SKM-1 treated with dmso at 0.1 percent for 144 hours (cell line): ENCODE data around the gene HOXC13.

Source experiments
- DNase-seq: peaks from one replicate; lab custom pipeline; 2025; ENCODE audit not compliant: unreplicated experiment; lab: John Stamatoyannopoulos, UW

The HOXC13 gene

GRCh38 chr12:53953831-53954693, 15.4 kb downstream of the HOXC13 start:
- no peak for DNase-seq

GRCh38 chr12:53954694-53955035, 16.0 kb downstream of the HOXC13 start, which contains the start of gene HOXC12:
Gene HOXC12, plus strand, starts transcription at chr12:53954903. Its CDS starts 27 bp downstream, at chr12:53954930.
- no peak for DNase-seq

DNA sequence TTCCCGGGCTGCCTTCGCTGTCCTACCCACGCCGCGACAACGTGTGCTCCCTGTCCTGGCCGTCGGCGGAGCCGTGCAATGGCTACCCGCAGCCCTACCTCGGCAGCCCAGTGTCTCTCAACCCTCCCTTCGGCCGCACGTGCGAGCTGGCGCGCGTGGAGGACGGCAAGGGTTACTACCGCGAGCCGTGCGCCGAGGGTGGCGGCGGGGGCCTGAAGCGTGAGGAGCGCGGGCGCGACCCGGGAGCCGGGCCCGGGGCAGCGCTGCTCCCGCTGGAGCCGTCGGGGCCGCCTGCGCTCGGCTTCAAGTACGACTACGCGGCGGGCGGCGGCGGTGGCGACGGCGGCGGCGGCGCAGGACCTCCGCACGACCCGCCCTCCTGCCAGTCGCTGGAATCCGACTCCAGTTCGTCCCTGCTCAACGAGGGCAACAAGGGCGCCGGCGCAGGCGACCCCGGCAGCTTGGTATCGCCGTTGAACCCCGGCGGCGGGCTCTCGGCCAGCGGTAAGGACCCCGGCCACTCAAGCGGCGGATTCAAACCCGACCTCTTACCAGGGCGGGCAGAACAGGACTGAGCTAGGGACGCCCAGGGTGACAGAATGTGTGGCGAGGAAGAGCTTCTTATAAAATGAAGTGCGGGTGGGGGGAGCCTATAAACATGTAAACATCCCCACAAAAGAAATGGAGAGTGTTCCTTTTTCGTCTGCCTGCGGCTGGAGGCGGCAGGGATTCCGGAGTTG, 16.6 kb downstream of the HOXC13 start:
- DNase-seq, result no peak

DNA sequence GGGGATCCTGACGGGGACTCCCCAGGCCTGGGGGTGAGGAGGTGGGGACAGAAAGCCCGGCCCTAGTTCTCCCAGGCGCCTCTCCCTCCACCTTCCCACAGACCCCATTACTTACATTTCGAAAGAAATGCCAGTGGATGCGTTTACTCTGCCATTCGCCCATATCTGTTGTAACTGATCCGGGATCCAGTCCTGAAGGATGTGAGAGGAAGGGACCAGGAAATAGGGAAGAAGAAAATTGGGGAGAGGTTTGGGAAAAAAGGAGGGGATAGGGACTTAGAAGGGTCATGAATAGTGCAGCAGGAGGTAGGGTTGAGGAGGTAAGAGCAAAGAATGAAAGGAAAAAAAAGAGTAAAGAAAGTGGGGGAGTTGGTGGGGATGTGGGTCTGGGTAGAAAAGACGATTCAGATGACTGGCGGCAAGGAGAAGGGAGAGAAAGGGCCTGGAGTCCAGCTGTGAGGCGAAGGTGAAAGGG, 17.2 kb downstream of the HOXC13 start:
- DNase-seq, result no peak

- DNase-seq, result no peak
Observed at GRCh38 chr12:53956251-53956887, 17.7 kb downstream of the HOXC13 start.

GRCh38 chr12:53956914-53957536, 18.4 kb downstream of the HOXC13 start:
- no peak for DNase-seq

GRCh38 chr12:53958128-53958527, 19.5 kb downstream of the HOXC13 start:
- DNase-seq, result no peak

GRCh38 chr12:53959314-53959713, 20.7 kb downstream of the HOXC13 start:
- DNase-seq, result no peak

GRCh38 chr12:53960187-53961024, 21.8 kb downstream of the HOXC13 start:
- DNase-seq, result no peak

GRCh38 chr12:53961025-53961761, 22.6 kb downstream of the HOXC13 start:
- DNase-seq, result no peak

DNA sequence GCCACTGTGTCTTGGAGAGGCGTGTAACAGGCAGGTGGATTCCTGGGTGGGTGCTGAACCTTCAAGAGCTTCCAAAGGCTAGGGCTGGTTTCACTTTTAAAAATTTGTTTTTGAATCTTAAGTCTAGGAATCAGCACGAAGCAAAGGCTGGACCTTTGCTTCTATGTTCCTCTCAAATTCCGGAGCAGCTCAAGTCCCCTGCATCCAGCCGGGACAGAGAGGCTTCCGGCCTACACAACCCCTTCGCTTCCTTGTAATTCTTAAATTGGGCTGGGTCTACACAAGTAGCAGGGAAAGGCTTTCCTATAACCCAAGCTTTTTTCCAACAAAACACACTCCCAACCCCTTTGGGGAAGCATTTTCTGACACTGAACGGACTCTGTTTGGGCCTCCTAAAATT, 24.4 kb downstream of the HOXC13 start:
- DNase-seq, result no peak

DNA sequence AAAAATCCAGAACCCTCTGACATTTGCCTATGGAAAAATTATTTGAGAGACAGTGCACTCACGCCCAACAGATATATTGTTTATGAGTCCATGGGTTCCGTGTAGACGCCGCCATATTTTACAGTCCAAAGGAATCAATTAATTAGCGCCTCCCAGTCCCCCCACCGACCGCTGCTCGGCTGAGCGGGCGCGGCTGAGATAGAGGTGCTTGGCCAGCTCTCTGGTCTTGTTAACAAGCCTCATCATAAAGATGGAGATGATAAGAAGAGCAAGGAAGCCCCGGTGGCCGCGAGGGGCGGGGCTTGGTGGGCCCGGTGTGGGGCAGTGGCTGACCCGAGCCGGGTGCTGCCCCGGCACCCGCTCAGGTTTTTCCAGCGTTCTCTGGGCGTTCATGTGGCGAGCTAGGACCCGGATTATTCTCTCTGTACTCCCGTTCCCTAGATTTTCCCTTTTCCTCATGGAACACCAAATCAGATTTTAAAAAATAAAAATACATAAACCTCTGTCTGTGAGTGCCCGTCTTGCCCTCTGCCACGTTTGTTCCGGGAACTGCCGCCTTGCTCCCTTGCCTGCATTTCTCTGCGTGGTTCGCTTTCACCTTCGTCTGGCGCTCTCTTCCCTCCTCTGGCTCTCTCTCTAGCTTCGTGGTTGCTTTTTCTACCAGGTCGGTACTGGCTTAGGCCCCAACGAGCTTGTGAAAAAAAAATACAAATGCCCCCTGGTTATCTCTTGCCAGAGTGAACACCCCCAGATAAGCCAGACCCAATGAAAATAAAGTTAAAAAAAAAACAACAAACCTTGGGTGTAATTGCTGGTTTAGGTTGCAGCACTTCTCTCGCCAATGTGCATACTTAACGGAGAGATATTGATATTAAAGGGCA, 25.0 kb downstream of the HOXC13 start:
- DNase-seq, result no peak

- DNase-seq, result no peak
Observed at GRCh38 chr12:53964315-53964713, 25.7 kb downstream of the HOXC13 start.

DNA sequence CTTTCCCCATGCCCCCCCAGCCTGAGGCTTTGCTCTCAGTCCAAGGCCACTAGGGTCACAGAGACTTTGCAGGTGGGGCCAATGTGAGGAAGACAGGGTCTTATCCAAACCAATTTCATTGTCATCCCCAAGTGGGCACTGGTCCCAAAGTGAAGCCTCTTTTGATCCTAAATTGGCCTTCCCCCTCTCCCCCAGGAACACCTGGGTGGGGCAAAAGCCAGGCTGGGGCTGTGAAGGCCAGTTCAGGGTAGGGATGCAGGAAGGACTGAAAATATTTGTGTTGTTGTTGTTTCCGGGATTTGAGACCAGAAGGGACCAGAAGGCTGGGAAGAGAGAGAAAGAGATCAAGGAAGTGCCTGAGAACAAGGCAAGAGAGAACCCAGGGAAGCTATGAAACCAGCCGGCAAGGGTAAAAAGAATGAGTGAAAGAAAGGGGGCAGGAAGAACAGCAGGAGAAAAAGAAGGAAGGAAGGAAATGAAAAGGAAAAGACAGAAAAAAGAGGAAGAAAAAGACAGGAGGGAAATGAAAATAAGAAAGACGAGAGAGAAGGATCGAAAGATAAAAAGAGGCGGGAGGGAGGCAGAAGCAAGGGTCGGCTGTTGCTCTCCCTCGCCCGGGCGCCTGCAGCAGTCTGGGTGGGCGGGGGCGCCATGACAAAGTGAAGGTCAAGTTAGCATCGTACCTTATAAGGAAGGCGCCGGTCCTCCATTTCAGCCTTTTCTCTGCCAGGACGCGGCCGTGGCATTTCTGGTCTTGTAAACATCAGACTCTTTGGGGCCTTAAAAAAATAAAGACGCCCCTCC, 26.9 kb downstream of the HOXC13 start:
- no peak for DNase-seq

GRCh38 chr12:53966085-53966384, 27.4 kb downstream of the HOXC13 start:
- DNase-seq, result no peak

GRCh38 chr12:53966385-53967133, 27.9 kb downstream of the HOXC13 start:
- no peak for DNase-seq

- no peak for DNase-seq
Observed at GRCh38 chr12:53967421-53967925, 28.8 kb downstream of the HOXC13 start.
